ENCODE results near the gene RILPL1.

GRCh38 chr12:123573870-123574269 lies 40.4 kb upstream of the RILPL1 start:
- no peak for TF ChIP-seq POLR2A (IDR thresholded peaks at IDR 0.05; ENCODE audit: low read depth, low read length)
- no peak for TF ChIP-seq POLR2AphosphoS5 (IDR thresholded peaks at IDR 0.05; ENCODE audit: low read depth, low read length)
- TF ChIP-seq TAF1 (IDR thresholded peaks at IDR 0.05; ENCODE audit: low read depth, low read length) = no peak
- TF ChIP-seq SPI1 (IDR thresholded peaks at IDR 0.05; ENCODE audit: low read depth, low read length) = no peak
